Measurements from ENCODE around the gene ARSA.
"Not testable (repeated sequence)": the region's sequence is repeated elsewhere in the genome, so short reads cannot be mapped to it uniquely, and the experiment has no call there.

The ARSA gene

GRCh38 chr22:50656122-50657070 lies 28.4 kb upstream of the ARSA start:
- DNase-seq (ENCODE audit: low read depth, low spot score) = no peak

GRCh38 chr22:50654664-50655063 lies 26.7 kb upstream of the ARSA start:
- DNase-seq (ENCODE audit: low read depth, low spot score) = not testable (repeated sequence)

- no peak for DNase-seq (ENCODE audit: low read depth, low spot score)
Observed at GRCh38 chr22:50653256-50653655, 25.3 kb upstream of the ARSA start.

GRCh38 chr22:50643821-50644101 lies 15.8 kb upstream of the ARSA start:
- not testable (repeated sequence) for DNase-seq (ENCODE audit: low read depth, low spot score)

GRCh38 chr22:50643021-50643820 lies 15.3 kb upstream of the ARSA start:
- not testable (repeated sequence) for DNase-seq (ENCODE audit: low read depth, low spot score)

GRCh38 chr22:50641696-50642607 lies 14.0 kb upstream of the ARSA start:
- peak; percentile 70 for DNase-seq (ENCODE audit: low read depth, low spot score)

GRCh38 chr22:50640857-50641647 lies 13.1 kb upstream of the ARSA start:
- no peak for DNase-seq (ENCODE audit: low read depth, low spot score)

GRCh38 chr22:50640296-50640695 lies 12.3 kb upstream of the ARSA start:
- DNase-seq (ENCODE audit: low read depth, low spot score) = not testable (repeated sequence)

- DNase-seq (ENCODE audit: low read depth, low spot score) = no peak
Observed at GRCh38 chr22:50635591-50635990, 7.6 kb upstream of the ARSA start.

GRCh38 chr22:50633771-50634170 lies 5.8 kb upstream of the ARSA start:
- no peak for DNase-seq (ENCODE audit: low read depth, low spot score)

GRCh38 chr22:50633086-50633485 lies 5.1 kb upstream of the ARSA start:
- DNase-seq (ENCODE audit: low read depth, low spot score) = no peak

GRCh38 chr22:50630376-50630775 lies 2.4 kb upstream of the ARSA start:
- no peak for DNase-seq (ENCODE audit: low read depth, low spot score)

GRCh38 chr22:50628543-50629134 lies 687 bp upstream of the ARSA start:
- DNase-seq (ENCODE audit: low read depth, low spot score) = no peak

GRCh38 chr22:50626850-50627641 lies 906 bp downstream of the ARSA start:
- no peak for DNase-seq (ENCODE audit: low read depth, low spot score)

GRCh38 chr22:50626314-50626849 lies 1.6 kb downstream of the ARSA start:
- DNase-seq (ENCODE audit: low read depth, low spot score) = no peak

- DNase-seq (ENCODE audit: low read depth, low spot score) = no peak
Observed at GRCh38 chr22:50625568-50626313, 2.2 kb downstream of the ARSA start.

GRCh38 chr22:50625131-50625567 lies 2.8 kb downstream of the ARSA start:
- no peak for DNase-seq (ENCODE audit: low read depth, low spot score)

- no peak for DNase-seq (ENCODE audit: low read depth, low spot score)
Observed at GRCh38 chr22:50624347-50625130, 3.4 kb downstream of the ARSA start.

Measured in iPS DF 19.7 (cell line).